Pancreas (tissue), 10 donors: Measurements from ENCODE around the gene AKR7A3. TPM values are rescaled to one million over a fixed set of nuclear protein-coding genes. Genes with fewer than 3 reads are reported as not detected.

Experiments
- ATAC-seq, 4 donors: fragments of 200-7000 bp; cut with Tn5 transposase; one replicate each; pipeline versions ENCODE4 v1.8.0 to v1.9.1; 2020; ENCODE audit warnings: mild to moderate bottlenecking in 4 of 4, moderate library complexity in 4 of 4
- DNase-seq, 6 donors: peaks; one replicate each; pipeline ENCODE4 v3.0.0-alpha.2; 2020
- FAIRE-seq: peaks from 2 replicates; lab custom pipeline; 2012; peaks lifted over from hg19 to GRCh38; lab: Jason Lieb, UNC
- H3K27ac ChIP-seq, 4 donors: fragments of 200-600 bp; sonication (generic); 1 replicate in 3 of 4; 2 replicates in 1 of 4; pipeline versions ENCODE4 v1.5.0 to v1.8.0; 2020
- H3K27me3 ChIP-seq, 4 donors: fragments of 200-600 bp; one replicate each; pipeline ENCODE4 v1.8.0; 2021
- H3K36me3 ChIP-seq, 3 donors: fragments of 200-600 bp; sonication (generic) in 1 of 3; one replicate each; pipeline versions ENCODE4 v1.5.0 to v1.8.0; 2020 to 2021
- H3K4me1 ChIP-seq, 3 donors: fragments of 200-600 bp; one replicate each; pipeline ENCODE4 v1.8.0; 2021
- H3K4me3 ChIP-seq, 4 donors: fragments of 200-600 bp; sonication (generic) in 2 of 4; one replicate each; pipeline versions ENCODE4 v1.5.0 to v1.8.0; 2020 to 2021
- H3K9me3 ChIP-seq, 4 donors: fragments of 200-600 bp; one replicate each; pipeline ENCODE4 v1.8.0; 2021
- WGBS, 2 donors: extraction: QIAGEN DNeasy Blood & Tissue Kit; methylation state at CpG; one replicate each; pipeline ENCODE4 v1.1.7; 2013; 5-methylcytosine and 5-hydroxymethylcytosine counted together
- intact Hi-C, 3 donors: fragments of 100-400 bp; cut with DNase I; formaldehyde crosslinking; loops; one replicate each; pipeline versions ENCODE4 v1.11.1 to v1.14.2; 2022
- polyA plus RNA-seq, 2 donors: library from polyadenylated mRNA; stranded (reverse); fragments of 200-250 nt; gene quantifications; one replicate each; pipeline ENCODE4 v1.2.3, GENCODE V29; 2013
- total RNA-seq, 6 donors: library from RNA; stranded (reverse); fragmentation: NEBNext Ultra II Directional in 4 of 6; extraction: Animal tissue kit (Norgen Biotek cat#: 25700) in 4 of 6; gene quantifications; one replicate each; pipeline versions ENCODE4 v1.2.1 to v1.2.4, GENCODE V29; 2021 to 2023
- TF ChIP-seq, protein P1 (sequence below), 4 donors: fragments of 200-600 bp; sonication (generic) in 3 of 4; IDR thresholded peaks; one replicate each; pipeline versions ENCODE4 v1.5.0 to v1.8.0; 2021; ENCODE audit warnings: antibody characterized with exemption in 4 of 4
- donor health status: healthy with polysubstance abuse.
- donor health status: DM: no; HTN: no; CAD: no; lungs with moderate emphysema.
- donor health status: DM: no; HTN: no; CAD: no.
- donor health status: control.
- donor health status: control.
- donor health status: Bipolar disorder and iron deficiency.
- donor health status: DM: yes; HTN: yes; CAD: no.
- donor health status: DM: no; HTN: no; CAD: no.
- donor health status: DM: no; HTN: no; CAD: no.
- donor health status: DM: yes; HTN: yes; CAD: no.

The AKR7A3 gene
- total and polyA plus RNA-seq, 8 donors: 3.0 to 328 (median 221) TPM

DNA sequence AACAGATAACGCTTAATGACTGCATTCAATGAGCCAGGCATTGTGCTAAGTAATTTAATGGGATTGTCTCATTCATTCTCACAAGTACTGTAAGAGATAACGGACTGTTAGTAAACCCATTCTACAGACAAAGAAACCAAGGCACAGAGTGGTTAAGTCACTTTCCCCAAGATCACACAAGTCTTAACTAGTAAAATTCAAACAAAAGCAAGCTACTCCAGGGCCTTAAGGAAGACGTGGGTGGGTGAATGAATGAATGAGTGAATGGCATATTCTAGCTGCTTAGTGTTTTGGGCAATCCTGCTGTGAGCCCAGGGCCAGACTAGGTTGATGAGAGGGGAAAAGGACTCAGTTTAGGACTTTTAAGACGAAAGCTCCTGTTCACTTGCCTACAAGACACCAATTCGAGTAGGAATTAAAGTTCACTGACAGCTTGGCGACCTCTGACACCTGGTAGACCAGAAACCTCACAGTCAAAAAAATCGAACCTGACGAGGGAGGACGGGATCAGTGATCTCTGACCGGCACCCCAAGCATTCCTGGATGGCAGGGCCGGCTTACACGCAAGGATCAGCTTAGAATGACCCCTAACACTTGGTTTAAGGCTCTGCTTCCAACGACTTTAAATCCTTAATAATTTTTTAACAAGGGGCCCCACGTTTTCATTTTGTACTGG lies 37.8 kb downstream of the AKR7A3 start:
- Histone ChIP-seq H3K27ac (peak overlapping the region; percentile 91 to 99 (median 96)), H3K4me3 (peak overlapping the region; percentile 68 to 96 (median 86)), H3K27me3 (no peaks in the 10 kb centered on the region), H3K9me3 (no peaks in the 10 kb centered on the region), H3K4me1 (peaks cover 5 to 21% (median 17%) of the 10 kb centered on the region in 3 donors), H3K36me3 (no peaks in the 10 kb centered on the region)
- intact Hi-C loops: no loop called here
- no peak for FAIRE-seq
- 8 to 10% methylated on average over 14 of the region's 14 CpGs for WGBS, 2 donors
- no peak for ATAC-seq
- TF ChIP-seq, protein P1, sequence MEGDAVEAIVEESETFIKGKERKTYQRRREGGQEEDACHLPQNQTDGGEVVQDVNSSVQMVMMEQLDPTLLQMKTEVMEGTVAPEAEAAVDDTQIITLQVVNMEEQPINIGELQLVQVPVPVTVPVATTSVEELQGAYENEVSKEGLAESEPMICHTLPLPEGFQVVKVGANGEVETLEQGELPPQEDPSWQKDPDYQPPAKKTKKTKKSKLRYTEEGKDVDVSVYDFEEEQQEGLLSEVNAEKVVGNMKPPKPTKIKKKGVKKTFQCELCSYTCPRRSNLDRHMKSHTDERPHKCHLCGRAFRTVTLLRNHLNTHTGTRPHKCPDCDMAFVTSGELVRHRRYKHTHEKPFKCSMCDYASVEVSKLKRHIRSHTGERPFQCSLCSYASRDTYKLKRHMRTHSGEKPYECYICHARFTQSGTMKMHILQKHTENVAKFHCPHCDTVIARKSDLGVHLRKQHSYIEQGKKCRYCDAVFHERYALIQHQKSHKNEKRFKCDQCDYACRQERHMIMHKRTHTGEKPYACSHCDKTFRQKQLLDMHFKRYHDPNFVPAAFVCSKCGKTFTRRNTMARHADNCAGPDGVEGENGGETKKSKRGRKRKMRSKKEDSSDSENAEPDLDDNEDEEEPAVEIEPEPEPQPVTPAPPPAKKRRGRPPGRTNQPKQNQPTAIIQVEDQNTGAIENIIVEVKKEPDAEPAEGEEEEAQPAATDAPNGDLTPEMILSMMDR (IDR thresholded peaks at IDR 0.05): no peak
- no peak for DNase-seq

DNA sequence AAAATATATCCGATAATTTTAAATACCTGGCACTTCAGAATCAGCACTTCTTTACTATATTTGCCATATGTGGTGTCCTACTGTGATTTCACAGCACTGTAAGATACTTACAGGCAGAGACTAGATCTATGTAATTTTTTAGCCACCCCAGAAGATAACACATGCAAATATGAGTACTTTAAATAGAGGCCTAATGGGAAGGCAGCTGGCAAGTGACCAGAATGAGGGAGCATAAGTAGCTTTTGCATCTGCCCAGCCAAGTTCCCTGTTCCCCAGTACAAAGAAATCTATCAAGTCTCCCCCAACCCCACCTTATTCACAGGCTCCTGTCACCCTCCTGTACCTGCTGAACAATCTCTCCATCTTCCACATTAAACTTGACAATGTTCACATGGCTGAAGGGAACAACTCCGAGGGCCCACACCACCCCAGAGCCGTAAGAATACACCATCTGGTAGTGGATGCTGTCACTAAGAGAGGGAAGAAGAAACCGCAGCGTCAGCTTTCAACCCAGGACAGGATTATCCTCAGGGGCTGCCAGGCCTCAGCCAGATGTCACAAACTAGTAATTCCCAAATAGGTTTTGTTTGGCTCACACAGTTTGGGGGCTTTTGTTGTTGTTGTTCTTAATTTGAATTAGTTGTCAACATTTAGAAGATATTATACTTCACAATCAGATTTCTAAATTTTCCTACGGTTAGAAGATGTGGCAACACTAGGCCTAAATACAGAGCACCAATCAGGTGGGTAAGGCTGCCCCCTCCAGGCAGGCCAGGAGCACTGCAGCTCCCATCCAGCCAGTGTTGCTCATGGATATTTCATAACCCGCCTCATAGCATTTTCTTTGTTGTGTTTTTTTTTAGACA lies 47.7 kb downstream of the AKR7A3 start:
- no peak overlapping the region for H3K27ac ChIP-seq
- 64 to 65% methylated on average over 7 of the region's 7 CpGs for WGBS, 2 donors
- H3K9me3 ChIP-seq: no peaks in the 10 kb centered on the region
- no peaks in the 10 kb centered on the region for H3K4me1 ChIP-seq
- H3K36me3 ChIP-seq: peaks cover 0 to 75% (median 33%) of the 10 kb centered on the region in 3 donors
- TF ChIP-seq, protein P1 (IDR thresholded peaks at IDR 0.05): peak; percentile 89 to 95 (median 93)
- FAIRE-seq: peak; percentile 86
- ATAC-seq: peak; percentile 92 to 99 (median 98)
- H3K27me3 ChIP-seq: no peaks in the 10 kb centered on the region
- intact Hi-C loops: no loop called here
- H3K4me3 ChIP-seq: no peak overlapping the region
- DNase-seq: peak; percentile 35 to 86 (median 72)

DNA sequence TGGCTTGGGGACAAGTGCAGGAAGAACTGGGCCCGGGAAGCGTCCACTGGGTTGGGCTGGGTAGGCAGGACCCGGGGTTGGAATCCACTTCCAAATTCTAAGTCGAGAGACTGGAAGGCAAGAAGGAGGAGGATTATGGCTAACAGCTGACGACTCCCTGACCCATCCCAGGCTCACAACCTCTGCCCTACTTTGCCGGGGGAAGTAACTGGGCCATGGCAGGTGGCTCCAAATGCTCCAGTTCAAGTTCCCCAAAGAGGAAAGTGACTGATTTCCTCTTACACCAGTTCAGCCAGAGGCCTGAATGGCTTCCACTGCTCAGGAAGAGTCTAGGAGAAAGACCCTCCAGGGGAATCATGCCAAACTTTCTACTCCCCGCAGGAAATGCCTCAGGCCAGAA lies 48.7 kb downstream of the AKR7A3 start:
- H3K4me3 ChIP-seq: no peak overlapping the region
- no peak for DNase-seq
- FAIRE-seq: no peak
- peaks cover 0 to 75% (median 33%) of the 10 kb centered on the region in 3 donors for H3K36me3 ChIP-seq
- TF ChIP-seq, protein P1 (IDR thresholded peaks at IDR 0.05): no peak
- no peaks in the 10 kb centered on the region for H3K27me3 ChIP-seq
- no peak overlapping the region for H3K27ac ChIP-seq
- ATAC-seq: no peak
- intact Hi-C loops: no loop called here
- WGBS, 2 donors: 90 to 92% methylated on average over 7 of the region's 7 CpGs
- H3K9me3 ChIP-seq: no peaks in the 10 kb centered on the region
- no peaks in the 10 kb centered on the region for H3K4me1 ChIP-seq

DNA sequence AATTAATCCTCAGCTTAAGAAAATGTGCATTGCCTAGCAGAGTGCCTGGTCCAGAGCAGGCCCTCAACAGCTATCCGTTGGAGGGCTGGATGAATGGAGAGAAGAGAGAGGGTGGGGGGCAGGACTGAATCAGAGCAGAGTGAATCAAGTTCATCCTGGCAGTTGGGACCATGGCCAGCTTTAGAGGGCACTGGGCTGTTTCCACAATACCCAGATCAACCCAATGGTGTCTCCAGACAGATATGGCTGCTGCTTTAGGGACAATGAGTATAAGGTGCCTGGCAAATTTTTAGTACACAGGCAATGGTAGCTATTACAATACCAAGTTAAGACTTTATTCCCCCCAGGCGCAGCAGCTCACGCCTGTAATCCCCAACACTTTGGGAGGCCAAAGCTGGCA lies 54.3 kb downstream of the AKR7A3 start:
- FAIRE-seq: no peak
- Histone ChIP-seq H3K4me3 (no peak overlapping the region), H3K4me1 (peaks cover 0 to 3% (median 0%) of the 10 kb centered on the region in 3 donors), H3K27ac (no peak overlapping the region), H3K36me3 (peaks cover 0 to 60% (median 20%) of the 10 kb centered on the region in 3 donors), H3K27me3 (no peaks in the 10 kb centered on the region), H3K9me3 (no peaks in the 10 kb centered on the region)
- no peak for ATAC-seq
- 97 to 98% methylated on average over 3 of the region's 3 CpGs for WGBS, 2 donors
- TF ChIP-seq, protein P1 (IDR thresholded peaks at IDR 0.05): no peak
- intact Hi-C loops: no loop called here
- no peak for DNase-seq

Other genes starting within 250 kb of the AKR7A3 start
- 10 to 100 TPM; 45.3 to 69.6 (median 62.9) TPM for gene UBR4, start 78.5 kb downstream of the AKR7A3 start, total RNA-seq
- gene UBR4, start 78.5 kb downstream of the AKR7A3 start, polyA plus RNA-seq: 100 to 1,000 TPM in 1 of 2 donors, 10 to 100 TPM in 1; 98.4 to 140 TPM
- gene EMC1, start 37.2 kb downstream of the AKR7A3 start, total RNA-seq: 10 to 100 TPM in 5 of 6 donors, 1 to 10 TPM in 1; 9.9 to 21.0 (median 15.8) TPM
- 1 to 10 TPM; 9.2 to 9.4 TPM for gene EMC1, start 37.2 kb downstream of the AKR7A3 start, polyA plus RNA-seq
- 10 to 100 TPM; 12.2 to 31.0 (median 13.9) TPM for gene MRTO4, start 37.0 kb downstream of the AKR7A3 start, total RNA-seq
- gene MRTO4, start 37.0 kb downstream of the AKR7A3 start, polyA plus RNA-seq: 10 to 100 TPM; 32.3 to 40.9 TPM
- 10 to 100 TPM; 23.1 to 33.8 (median 27.8) TPM for gene AKR7A2, start 23.4 kb upstream of the AKR7A3 start, total RNA-seq
- gene AKR7A2, start 23.4 kb upstream of the AKR7A3 start, polyA plus RNA-seq: 10 to 100 TPM; 11.7 to 31.9 TPM
- 1 to 10 TPM; 6.4 to 9.1 (median 7.7) TPM for gene SLC66A1, start 23.6 kb upstream of the AKR7A3 start, total RNA-seq
- gene SLC66A1, start 23.6 kb upstream of the AKR7A3 start, polyA plus RNA-seq: 10 to 100 TPM; 23.5 to 26.1 TPM
- gene CAPZB, start 196.8 kb upstream of the AKR7A3 start, total RNA-seq: 100 to 1,000 TPM in 2 of 6 donors, 10 to 100 TPM in 4; 43.2 to 124 (median 69.3) TPM
- gene CAPZB, start 196.8 kb upstream of the AKR7A3 start, polyA plus RNA-seq: 100 to 1,000 TPM in 1 of 2 donors, 10 to 100 TPM in 1; 71.8 to 116 TPM